Ecto neural progenitor cell (in vitro differentiated cells): ENCODE data around the gene MAP3K5.
A peak's percentile ranks its signal among the peaks of the same experiment; 100 is the strongest.

ENCODE experiments used
- DNase-seq: peaks from one replicate; pipeline ENCODE4 v3.0.0-alpha.2; 2018; ENCODE audit warnings: low spot score

Gene MAP3K5

GRCh38 chr6:136644597-136644952, 147.7 kb downstream of the MAP3K5 start:
- no peak for DNase-seq

GRCh38 chr6:136643850-136644596, 148.3 kb downstream of the MAP3K5 start:
- DNase-seq = peak; percentile 86

- DNase-seq = no peak
These were observed 150.3 kb downstream of the MAP3K5 start for GRCh38 chr6:136641873-136642465.

GRCh38 chr6:136641166-136641565, 151.1 kb downstream of the MAP3K5 start:
- no peak for DNase-seq

- DNase-seq = no peak
These were observed 152.0 kb downstream of the MAP3K5 start for GRCh38 chr6:136640132-136640915.

GRCh38 chr6:136639702-136640101, 152.6 kb downstream of the MAP3K5 start:
- no peak for DNase-seq

GRCh38 chr6:136635615-136636014, 156.7 kb downstream of the MAP3K5 start:
- DNase-seq = no peak

GRCh38 chr6:136633355-136633754, 158.9 kb downstream of the MAP3K5 start:
- no peak for DNase-seq

GRCh38 chr6:136628996-136629395, 163.3 kb downstream of the MAP3K5 start:
- DNase-seq = no peak

- no peak for DNase-seq
These were observed 165.1 kb downstream of the MAP3K5 start for GRCh38 chr6:136627191-136627590.

GRCh38 chr6:136625293-136625692, 167.0 kb downstream of the MAP3K5 start:
- DNase-seq = no peak

- no peak for DNase-seq
These were observed 167.9 kb downstream of the MAP3K5 start for GRCh38 chr6:136624347-136624746.

- DNase-seq = no peak
These were observed 174.2 kb downstream of the MAP3K5 start for GRCh38 chr6:136618086-136618485.

- DNase-seq = no peak
These were observed 175.8 kb downstream of the MAP3K5 start for GRCh38 chr6:136616527-136616926.

- DNase-seq = no peak
These were observed 177.3 kb downstream of the MAP3K5 start for GRCh38 chr6:136614994-136615393.

GRCh38 chr6:136614350-136614749, 177.9 kb downstream of the MAP3K5 start:
- no peak for DNase-seq

- DNase-seq = no peak
These were observed 178.8 kb downstream of the MAP3K5 start for GRCh38 chr6:136613477-136613876.

- no peak for DNase-seq
These were observed 179.4 kb downstream of the MAP3K5 start for GRCh38 chr6:136612666-136613389.

GRCh38 chr6:136611746-136612145, 180.5 kb downstream of the MAP3K5 start:
- DNase-seq = no peak

GRCh38 chr6:136611133-136611532, 181.1 kb downstream of the MAP3K5 start:
- DNase-seq = no peak

GRCh38 chr6:136609873-136610706, 182.2 kb downstream of the MAP3K5 start:
- no peak for DNase-seq

GRCh38 chr6:136608991-136609390, 183.3 kb downstream of the MAP3K5 start:
- DNase-seq = no peak
